Measurements from ENCODE around the gene SSBP3. TPM values are rescaled to one million over a fixed set of nuclear protein-coding genes. Genes with fewer than 3 reads are reported as not detected.

The SSBP3 gene
- total and polyA plus RNA-seq, 9 donors, result 41.2 to 247 (median 156) TPM

DNA sequence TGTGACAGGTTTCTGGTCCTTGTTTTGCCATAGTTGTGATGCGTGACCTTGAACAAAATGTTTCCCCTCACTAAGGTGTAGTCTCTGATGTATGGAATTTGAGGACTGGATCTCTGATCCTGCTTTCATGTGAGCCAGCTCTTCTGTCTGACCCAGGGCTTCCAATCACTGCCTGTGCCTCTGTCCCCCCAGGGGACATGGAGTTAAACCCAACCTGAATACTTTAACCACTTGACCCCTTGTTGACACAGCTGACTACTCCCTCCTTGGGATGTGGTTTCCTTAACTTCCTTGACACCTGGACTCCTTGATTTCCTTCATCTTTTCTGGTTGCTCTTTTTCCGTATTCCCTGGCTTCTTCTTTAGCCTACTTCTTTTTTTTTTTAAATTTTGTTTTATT lies 36.0 kb upstream of the SSBP3 start:
- Histone ChIP-seq H3K36me3 (no peaks in the 10 kb centered on the region), H3K27ac (no peak overlapping the region), H3K4me3 (no peak overlapping the region), H3K4me1 (ENCODE audit: insufficient read depth) (no peaks in the 10 kb centered on the region), H3K9me3 (no peaks in the 10 kb centered on the region), H3K27me3 (no peaks in the 10 kb centered on the region)
- TF ChIP-seq, protein P1, sequence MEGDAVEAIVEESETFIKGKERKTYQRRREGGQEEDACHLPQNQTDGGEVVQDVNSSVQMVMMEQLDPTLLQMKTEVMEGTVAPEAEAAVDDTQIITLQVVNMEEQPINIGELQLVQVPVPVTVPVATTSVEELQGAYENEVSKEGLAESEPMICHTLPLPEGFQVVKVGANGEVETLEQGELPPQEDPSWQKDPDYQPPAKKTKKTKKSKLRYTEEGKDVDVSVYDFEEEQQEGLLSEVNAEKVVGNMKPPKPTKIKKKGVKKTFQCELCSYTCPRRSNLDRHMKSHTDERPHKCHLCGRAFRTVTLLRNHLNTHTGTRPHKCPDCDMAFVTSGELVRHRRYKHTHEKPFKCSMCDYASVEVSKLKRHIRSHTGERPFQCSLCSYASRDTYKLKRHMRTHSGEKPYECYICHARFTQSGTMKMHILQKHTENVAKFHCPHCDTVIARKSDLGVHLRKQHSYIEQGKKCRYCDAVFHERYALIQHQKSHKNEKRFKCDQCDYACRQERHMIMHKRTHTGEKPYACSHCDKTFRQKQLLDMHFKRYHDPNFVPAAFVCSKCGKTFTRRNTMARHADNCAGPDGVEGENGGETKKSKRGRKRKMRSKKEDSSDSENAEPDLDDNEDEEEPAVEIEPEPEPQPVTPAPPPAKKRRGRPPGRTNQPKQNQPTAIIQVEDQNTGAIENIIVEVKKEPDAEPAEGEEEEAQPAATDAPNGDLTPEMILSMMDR (IDR thresholded peaks at IDR 0.05), result no peak
- TF ChIP-seq POLR2A (IDR thresholded peaks at IDR 0.05), result no peak
- TF ChIP-seq EP300 (IDR thresholded peaks at IDR 0.05), result no peak
- 70 to 88% (median 83%) methylated on average over 2 of the region's 2 CpGs for WGBS, 3 donors
- no peak for DNase-seq
- intact Hi-C loops (cut with DNase I), result no loop called here

DNA sequence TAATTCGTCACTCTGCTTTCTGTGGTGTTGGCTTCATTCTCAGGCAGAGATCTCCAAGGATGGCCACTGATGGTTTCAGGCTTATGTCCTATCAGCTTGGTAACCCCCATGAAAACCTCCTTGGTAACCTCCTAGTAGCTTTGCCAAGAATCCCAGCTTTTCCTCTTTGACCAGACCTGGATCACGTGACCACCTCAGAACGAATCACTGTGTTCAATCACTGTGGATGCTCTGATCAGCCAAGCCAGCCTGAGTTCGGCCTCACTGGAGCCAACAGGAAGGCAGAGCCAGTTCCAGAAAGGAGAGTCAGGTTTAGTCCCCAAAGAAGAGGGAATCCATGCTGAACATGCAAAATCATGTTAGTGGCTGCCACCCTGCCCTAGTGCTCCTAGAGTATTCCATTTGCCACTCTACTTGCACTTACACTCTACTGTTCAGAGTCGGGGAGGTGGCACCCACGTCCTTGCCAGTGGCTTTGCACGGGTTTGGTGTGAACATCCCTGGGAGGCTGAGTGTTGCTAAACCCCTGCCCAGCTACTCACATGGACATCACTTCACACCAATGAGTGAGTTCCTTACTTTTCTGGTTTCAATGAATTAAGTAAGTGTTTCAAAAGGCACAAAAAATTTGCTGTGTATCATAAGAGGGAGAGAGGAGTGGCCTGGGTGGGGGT lies 33.5 kb upstream of the SSBP3 start:
- H3K27ac ChIP-seq, result no peak overlapping the region
- TF ChIP-seq EP300 (IDR thresholded peaks at IDR 0.05), result no peak
- intact Hi-C loops (cut with DNase I), result no loop called here
- H3K4me1 ChIP-seq (ENCODE audit: insufficient read depth), result no peaks in the 10 kb centered on the region
- no peaks in the 10 kb centered on the region for H3K36me3 ChIP-seq
- DNase-seq, result peak in 1 of 5 donors; percentile 4
- no peak overlapping the region for H3K4me3 ChIP-seq
- WGBS, 3 donors, result 65 to 74% (median 69%) methylated on average over 7 of the region's 7 CpGs
- no peaks in the 10 kb centered on the region for H3K9me3 ChIP-seq
- H3K27me3 ChIP-seq, result no peaks in the 10 kb centered on the region

DNA sequence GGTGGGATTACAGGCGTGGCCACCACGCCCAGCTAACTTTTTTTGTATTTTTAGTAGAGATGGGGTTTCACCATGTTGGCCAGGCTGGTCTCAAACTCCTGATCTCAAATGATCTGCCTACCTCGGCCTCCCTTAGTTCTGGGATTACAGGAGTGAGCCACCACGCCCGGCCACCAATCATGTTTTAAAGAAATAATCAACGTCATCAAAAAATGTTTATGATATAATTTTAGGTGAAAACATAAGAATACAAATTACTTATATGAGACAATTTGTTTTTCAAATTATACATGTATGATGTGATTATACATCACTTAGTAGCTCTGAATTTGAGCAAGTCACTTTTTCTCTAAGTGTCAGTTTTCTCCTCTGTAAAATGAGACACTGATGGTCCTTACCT lies 31.6 kb upstream of the SSBP3 start:
- Histone ChIP-seq H3K9me3 (no peaks in the 10 kb centered on the region), H3K4me1 (ENCODE audit: insufficient read depth) (no peaks in the 10 kb centered on the region), H3K27me3 (no peaks in the 10 kb centered on the region), H3K27ac (no peak overlapping the region), H3K36me3 (no peaks in the 10 kb centered on the region), H3K4me3 (no peak overlapping the region)
- 85 to 90% (median 86%) methylated on average over 6 of the region's 6 CpGs for WGBS, 3 donors
- no peak for DNase-seq
- intact Hi-C loops (cut with DNase I), result no loop called here
- no peak for TF ChIP-seq POLR2A (IDR thresholded peaks at IDR 0.05)
- TF ChIP-seq EP300 (IDR thresholded peaks at IDR 0.05), result no peak
- TF ChIP-seq, protein P1 (IDR thresholded peaks at IDR 0.05), result no peak

DNA sequence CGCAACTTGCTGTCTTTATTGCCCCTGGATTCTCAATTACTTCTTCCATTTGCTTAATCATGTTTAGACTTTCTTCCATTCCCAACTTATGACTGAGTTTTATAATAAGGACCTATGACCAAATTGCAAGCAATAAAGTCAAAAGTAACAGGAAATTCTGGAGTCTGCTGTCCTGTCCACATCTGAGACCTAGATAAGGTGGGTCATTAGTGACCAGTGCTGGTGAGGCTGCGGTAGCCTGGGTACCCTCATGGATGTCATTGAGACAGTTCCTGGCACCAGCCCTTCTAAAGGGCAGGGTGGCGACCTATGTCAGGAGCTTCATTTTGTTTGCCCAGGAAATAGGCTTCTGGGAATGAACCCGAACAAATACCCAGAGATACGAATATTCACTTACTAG lies 30.6 kb upstream of the SSBP3 start:
- DNase-seq, result no peak
- WGBS, 3 donors, result 81 to 84% (median 81%) methylated on average over 5 of the region's 5 CpGs
- Histone ChIP-seq H3K4me1 (ENCODE audit: insufficient read depth) (no peaks in the 10 kb centered on the region), H3K27me3 (no peaks in the 10 kb centered on the region), H3K9me3 (no peaks in the 10 kb centered on the region), H3K27ac (no peak overlapping the region), H3K4me3 (no peak overlapping the region), H3K36me3 (no peaks in the 10 kb centered on the region)
- intact Hi-C loops (cut with DNase I), result no loop called here
- TF ChIP-seq EP300 (IDR thresholded peaks at IDR 0.05) (no peak), POLR2A (IDR thresholded peaks at IDR 0.05) (no peak)
- TF ChIP-seq, protein P1 (IDR thresholded peaks at IDR 0.05), result no peak

DNA sequence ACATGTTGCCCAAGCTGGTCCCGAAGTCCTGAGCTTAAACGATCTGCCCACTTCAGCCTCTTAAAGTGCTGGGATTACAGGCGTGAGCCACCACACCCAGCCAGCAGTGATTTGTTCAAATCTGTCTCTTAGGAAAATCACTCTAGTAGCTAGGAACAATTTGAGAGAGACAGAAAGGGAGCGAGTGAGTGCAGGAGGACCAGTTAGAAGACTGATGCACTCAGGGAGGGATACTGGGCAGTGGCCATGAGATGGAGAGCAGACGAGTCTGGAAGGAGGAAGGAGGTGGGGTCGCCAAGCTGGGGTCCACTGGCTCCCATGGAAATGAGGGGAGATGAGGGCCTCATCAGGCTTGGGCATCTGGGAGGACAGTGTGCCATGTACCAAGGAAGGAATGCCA lies 23.6 kb upstream of the SSBP3 start:
- intact Hi-C loops (cut with DNase I), result no loop called here
- DNase-seq, result peak in 1 of 5 donors; percentile 12
- Histone ChIP-seq H3K27me3 (no peaks in the 10 kb centered on the region), H3K9me3 (no peaks in the 10 kb centered on the region), H3K36me3 (no peaks in the 10 kb centered on the region), H3K4me3 (no peak overlapping the region), H3K4me1 (ENCODE audit: insufficient read depth) (no peaks in the 10 kb centered on the region), H3K27ac (no peak overlapping the region)
- TF ChIP-seq, protein P1 (IDR thresholded peaks at IDR 0.05), result no peak
- TF ChIP-seq POLR2A (IDR thresholded peaks at IDR 0.05) (no peak), EP300 (IDR thresholded peaks at IDR 0.05) (no peak)
- WGBS, 3 donors, result 87 to 96% (median 92%) methylated on average over 6 of the region's 6 CpGs
